Posterior vena cava (tissue), 2 donors: ENCODE data around the gene ZNF689. TPM values are rescaled to one million over a fixed set of nuclear protein-coding genes. Genes with fewer than 3 reads are reported as not detected.

Experiments used
- DNase-seq: peaks from one replicate; pipeline ENCODE4 v3.0.0-alpha.2; 2020; ENCODE audit warnings: low spot score
- intact Hi-C, 2 donors: fragments of 100-400 bp; cut with DNase I; formaldehyde crosslinking; loops; one replicate each; pipeline versions ENCODE4 v1.14.1 to v1.14.2; 2022 to 2023
- total RNA-seq, 2 donors: library from RNA; stranded (reverse); fragmentation: NEBNext Ultra II Directional; extraction: Animal tissue kit (Norgen Biotek cat#: 25700); gene quantifications; one replicate each; pipeline ENCODE4 v1.2.1, GENCODE V29; 2021
- donor health status: DM: yes; HTN: yes; CAD: no.
- donor health status: DM: yes; HTN: yes; CAD: no.

ZNF689 gene
- total RNA-seq, 2 donors from 2014 or later, result 6.9 to 7.1 TPM

DNA sequence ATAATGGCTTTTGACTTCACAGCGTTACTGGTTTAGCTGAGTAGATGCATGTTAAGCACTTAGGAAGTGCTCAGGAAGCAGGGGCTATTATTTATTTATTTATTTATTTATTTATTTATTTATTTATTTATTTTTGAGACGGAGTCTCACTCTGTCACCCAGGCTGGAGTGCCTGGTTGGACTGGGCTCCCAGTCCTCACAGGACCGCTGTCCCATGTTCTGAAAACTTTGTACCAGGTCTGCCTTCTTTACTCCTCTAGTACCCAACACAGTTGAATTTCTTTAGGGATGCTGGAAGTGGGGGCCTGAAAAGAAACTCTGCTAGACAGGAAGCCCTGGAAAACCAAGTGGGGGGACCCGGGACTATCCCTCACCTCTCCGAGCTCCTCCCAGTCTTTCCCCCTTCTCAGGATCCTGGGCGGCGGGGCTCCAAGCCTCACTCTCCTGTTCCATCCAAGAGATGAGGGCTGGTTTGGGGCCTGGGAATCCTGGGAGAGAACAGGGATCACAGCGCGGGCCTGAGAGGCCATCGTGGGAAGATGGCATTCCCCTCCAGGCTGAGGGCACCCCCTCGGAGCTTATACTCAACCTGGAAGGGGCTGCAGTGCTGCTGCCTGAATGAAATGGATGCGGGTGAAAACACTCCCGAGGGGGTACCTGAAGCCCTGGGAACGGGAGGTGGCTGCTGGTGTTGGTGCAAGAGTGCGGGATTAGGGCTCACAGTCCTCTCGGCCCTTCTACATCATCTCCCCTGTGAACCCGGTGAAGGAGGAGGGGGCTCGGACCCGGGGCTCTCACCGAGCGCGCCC is 39.3 kb downstream of the ZNF689 start:
- intact Hi-C loops, result no loop called here
- no peak for DNase-seq

DNA sequence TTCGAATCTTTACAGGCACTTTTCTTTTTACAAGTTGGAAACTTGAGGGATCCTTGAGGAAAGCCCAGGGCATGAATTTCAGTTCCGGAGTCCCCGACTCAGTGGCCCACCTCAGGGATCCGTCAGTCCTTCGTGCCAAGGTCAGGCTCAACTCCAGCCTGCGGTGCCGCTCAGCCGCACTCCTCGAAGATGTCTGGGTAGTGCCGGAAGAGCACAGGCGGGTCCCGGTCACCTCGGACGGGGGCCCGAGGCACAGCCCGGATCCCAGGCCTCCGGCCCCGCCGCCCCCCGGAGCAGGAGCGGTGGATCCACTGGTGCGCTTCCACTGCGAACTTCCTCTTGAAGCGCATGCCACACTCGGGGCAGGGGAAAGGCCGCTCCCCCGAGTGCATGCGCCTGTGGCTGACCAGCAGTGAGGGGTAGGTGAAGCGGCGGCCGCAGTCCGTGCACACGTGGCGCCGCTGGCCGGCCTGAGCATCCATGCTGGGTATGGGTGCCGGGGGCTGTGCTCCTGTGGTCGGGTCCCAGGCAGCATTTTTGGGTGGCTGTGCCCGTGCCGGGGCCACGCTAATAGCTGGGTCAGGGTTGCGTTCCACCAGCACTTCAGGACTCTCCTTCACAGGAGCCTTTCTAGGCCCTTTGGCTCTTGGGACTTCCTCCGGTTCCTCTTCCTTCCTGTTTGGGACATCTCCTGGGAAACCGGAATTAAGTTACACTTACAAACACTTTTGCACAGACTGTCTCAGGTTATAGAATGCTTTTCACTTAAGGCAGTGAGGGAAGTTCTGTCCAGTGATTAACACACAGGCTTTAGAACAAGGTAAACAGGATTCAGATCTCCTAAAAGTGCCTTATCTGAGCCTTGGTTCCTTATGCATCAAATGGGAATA is 40.2 kb downstream of the ZNF689 start:
- intact Hi-C loops, result no loop called here
- no peak for DNase-seq

DNA sequence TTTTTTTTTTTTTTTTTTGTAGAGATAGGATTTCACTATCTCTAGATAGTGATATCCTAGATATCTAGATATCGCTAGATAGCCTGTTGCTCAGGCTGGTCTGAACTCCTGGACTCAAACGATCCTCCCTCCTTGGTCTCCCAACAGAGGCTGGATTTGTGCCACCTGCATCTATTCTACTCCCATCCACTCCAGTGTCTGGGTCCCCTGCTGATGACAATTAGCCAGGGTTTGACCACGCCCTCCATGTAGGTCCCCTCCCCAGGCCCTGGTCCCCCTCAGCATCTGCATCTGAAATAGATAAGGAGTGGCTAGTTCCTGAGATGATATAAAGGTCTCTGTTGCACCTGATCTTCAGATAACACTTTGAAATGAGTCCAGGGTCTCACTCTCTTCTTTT is 40.9 kb downstream of the ZNF689 start:
- intact Hi-C loops, result no loop called here
- DNase-seq, result no peak

DNA sequence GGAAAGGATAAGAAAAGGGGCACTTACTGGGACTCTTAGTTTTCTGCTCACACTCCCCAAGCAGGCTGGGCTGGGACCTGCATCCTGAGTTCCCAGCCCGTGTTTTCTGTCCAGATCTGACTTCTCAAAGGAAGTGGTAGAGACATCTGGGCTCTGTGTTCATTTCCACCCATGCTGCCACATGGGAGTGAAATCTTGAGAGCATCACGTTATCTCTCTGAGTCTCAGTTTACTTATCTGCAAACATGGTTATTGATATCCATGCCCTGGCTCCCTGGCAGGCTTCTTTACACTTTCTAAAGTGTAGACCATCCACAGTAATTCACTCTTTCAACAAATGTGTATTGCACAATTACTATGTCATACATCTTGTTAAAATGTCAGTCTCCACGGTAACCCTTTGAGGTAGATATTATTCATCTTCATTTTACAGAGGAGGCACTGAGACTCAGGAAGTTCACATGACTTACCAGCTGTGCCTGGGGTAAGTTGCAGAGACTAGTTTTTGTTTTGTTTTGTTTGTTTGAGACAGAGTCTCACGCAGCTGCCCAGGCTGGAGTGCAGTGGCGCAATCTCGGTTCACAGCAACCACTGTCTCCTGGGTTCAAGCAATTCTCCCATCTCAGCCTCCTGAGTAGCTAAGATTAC is 42.1 kb downstream of the ZNF689 start:
- no peak for DNase-seq
- intact Hi-C loops, result loop anchor here in 1 of 2 donors (1.0 kb wide), 1 partner anchor 36 kb away; no protein-coding TSS in a partner anchor

DNA sequence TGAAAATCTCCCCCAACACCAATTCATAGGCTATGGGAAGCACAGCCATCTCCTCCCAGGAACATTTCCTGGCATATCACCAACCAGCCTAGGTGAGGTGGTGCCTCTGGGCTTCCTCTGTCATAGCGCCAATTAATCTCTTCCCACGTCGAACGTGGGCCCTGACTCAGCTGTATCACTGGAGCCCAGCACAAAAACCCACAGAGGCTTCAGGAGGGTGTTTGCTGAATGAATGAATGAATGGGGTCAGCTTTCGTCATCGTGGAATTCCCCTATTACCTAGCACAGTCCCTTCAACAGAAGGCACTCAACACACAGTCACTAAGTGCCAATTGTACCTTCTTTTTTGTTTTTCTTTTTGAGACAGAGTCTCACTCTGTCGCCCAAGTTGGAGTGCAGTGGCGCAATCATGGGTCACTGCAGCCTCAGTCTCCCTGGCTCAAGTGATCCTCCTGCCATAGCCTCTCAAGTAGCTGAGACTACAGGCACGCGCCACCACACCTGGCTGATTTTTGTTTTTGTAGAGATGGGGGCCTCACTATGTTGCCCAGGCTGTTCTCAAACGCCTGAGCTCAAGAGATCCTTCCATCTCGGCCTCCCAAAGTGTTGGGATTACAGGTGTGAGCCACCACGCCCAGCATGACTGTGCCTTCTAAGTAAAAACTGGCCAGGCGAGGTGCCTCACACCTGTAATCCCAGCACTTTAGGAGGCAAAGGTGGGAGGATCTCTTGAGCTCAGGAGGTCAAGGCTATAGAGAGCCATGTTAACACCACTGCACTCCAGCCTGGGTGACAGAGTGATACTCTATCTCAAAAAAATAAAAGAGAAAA is 42.8 kb downstream of the ZNF689 start:
- no peak for DNase-seq
- intact Hi-C loops, result no loop called here

DNA sequence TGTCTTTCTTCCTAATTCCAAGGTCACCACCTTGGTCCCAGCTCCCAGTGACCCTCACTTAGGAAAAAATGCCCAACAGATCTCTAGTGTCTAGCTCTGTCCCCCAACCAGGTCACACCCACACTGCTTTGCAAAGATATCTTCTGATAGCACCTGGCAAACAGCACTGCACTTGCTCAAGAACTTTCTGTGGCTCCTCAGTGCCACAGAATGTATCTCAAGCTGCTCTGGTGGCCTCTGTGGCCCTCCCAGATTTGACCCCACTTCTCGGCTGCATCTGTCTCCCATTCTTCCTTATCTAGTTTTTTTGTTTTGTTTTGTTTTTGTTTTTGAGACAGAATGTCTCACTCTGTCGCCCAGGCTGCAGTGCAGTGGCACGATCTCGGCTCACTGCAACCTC is 43.7 kb downstream of the ZNF689 start:
- DNase-seq, result no peak
- intact Hi-C loops, result no loop called here

DNA sequence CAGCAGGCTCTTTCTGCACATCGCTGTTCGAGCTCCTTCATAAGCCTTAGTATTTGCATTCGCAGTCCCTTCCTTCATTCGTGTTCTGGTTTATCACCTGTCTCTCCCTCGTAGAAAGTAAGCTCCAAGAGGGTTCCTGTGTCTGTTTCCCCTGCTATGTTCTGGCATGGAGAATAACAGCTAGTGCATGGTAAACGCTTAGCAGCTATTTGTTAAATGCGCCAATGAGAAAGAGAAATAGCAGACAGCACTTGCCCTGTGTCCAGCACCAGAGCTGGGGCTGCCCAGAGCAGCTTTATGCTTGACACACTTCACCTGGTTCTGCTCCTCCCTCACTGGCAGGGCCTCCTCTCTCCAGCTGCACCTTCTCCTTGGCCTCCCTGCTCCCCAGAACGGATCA is 44.2 kb downstream of the ZNF689 start:
- no peak for DNase-seq
- intact Hi-C loops, result no loop called here

DNA sequence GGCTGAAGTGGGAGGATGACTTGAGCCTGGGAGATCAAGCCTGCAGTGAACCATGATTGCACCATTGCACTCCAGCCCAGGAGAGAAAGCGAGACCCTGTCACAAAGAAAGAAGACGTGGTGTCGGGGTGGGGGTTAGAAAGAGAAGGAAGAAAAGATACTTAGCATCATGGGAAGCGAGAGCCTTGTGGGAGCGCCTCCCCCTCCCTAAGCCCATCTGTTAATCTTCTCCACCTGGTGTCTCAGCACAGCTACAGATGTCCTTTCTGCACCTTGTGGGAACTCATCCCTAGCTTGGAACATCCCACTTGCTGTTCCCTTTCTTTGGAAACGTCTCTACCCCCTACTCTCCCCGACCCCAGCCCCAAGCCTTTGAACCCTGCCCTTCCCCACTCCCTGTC is 44.7 kb downstream of the ZNF689 start:
- DNase-seq, result no peak
- intact Hi-C loops, result no loop called here

DNA sequence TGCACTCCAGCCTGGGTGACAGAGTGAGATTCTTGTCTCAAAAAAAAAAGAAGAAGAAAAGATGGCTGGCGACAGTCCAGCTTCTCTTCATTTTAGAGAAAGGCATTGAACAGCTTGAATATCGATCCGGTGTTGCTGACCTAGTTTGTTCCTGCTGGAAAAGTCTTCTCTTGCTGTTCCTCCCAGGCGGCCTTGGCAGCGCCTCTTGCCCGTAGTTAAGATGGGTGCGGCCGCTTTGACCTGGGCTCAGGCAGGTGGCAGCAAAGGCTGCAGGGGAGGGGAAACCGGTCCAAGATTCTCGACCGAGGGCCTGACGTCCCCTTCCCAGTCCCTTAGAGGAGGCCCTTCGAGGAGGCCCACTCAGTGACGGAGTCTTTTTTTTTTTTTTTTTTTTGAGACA is 48.2 kb downstream of the ZNF689 start:
- intact Hi-C loops, result no loop called here
- DNase-seq, result no peak

DNA sequence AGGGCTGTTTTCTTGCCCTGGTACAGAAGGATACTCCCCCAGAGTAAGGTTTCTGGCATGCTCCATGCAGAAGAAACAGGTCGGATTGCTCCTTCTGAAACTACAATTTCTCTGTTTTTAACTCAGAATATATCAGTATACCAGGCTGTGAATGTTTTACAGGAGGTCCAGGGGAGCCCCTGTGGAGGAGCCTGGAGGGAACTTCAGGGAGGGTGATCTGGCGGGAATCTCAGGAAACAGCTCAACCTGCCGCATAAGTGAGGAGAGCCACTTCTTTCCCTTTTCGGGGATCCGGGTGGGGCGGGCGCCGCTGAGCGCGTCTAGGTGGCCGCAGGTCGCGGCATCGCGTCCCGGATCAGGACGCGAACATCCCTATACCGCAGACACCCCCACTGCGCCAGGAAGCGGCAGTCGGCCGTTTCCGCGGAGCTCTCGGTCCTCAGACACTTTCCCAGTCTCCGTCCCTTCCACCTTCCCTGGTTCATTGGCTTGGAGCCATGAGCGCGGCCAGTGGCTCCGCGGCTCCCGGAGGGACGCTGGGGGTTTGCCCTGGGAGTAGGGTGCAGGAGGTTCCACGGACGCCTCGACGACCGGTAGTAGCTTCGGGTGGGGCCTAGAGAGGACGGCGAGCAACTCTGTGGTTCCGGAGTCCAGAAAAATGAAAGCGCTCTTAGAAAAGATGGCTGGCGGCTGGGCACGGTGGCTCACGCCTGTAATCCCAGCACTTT is 48.9 kb downstream of the ZNF689 start:
- DNase-seq, result peak; percentile 82
- intact Hi-C loops, result no loop called here

DNA sequence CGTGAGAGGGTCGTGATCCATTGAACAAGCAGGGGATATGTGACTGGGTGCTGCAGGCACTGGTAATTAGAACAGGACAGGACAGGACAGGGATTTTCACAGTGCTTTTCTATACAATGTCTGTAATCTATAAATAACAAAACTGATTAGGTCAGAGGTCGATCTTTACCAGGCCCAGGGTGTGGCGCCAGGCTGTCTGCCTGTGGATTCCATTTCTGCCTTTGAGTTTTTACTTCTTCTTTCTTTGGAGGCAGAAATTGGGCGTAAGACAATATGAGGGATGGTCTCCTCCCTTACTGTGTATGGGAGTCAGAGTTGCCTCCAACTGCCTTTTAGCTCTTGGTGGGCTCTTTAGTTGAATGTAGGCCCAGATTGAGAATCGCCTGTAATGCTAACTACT is 50.5 kb downstream of the ZNF689 start:
- intact Hi-C loops, result no loop called here
- no peak for DNase-seq

DNA sequence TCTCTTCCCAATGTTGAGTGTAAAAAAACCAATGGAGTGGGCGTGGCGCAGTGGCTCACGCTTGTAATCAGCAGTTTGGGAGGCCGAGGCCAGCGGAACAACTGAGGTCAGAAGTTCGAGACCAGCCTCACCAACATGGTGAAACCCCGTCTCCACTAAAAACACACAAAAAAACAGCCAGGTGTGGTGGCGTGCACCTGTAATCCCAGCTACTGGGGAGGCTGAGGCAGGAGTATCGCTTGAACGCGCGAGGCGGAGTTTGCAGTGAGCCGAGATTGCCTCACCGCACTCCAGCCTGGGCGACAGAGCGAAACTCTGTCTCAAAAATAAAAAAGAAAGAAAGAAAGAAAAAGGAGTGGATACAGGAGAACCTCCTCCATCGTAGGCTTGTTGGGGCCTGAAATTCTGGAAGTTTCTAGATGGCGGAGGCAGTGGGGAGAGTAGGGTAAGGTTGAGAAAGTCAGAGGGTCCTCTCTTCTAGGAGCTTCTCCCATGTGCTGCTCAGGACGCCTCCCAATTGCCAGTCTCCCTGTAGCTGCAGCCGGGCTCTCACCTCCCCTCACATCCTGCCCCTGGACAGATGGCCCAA is 51.3 kb downstream of the ZNF689 start:
- no peak for DNase-seq
- intact Hi-C loops, result no loop called here

DNA sequence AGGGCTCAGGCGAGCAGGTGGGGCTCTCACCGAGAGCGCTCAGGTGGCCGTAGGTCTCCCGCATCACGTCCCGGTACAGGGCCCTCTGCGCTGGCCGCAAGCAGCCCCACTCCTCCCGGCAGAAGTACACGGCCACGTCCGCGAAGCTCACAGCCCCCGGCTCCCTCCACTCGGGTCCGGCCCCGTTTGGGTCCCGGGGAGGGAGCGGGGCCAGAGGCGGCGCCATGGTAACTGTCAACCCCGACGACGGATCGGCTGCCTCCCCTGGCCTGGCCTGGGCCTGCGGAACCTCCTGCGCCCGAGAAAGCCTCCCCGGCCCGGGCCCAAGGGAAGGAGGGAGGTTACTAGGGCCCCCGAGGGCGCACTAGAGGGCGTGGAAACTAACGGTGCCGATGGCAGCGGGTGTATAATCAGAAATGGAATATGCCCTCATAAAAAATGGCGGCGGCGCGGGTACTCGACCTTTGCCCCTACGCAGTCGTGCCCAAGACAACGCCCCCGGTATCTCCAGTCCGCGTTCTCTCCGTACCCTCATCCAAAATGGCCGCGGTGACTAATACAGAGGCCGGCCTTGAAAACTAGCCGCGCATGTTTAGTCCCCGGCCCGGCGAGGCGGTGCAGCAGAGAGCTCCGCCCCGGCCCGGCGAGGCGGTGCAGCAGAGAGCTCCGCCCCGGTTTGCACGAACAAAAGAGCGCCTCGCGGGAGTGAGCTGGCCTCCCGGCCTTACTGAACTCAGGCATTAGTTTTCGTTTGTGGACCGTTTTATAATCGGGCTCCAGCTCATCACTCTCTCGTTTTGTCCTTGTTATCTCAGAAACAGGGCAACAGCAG is 52.0 kb downstream of the ZNF689 start, which contains the start of gene ZNF764:
ZNF764 (minus strand) TSS at position 418 of the 832 bp plus-strand sequence; CDS start at position 226, 192 bp downstream.
- intact Hi-C loops, result no loop called here
- DNase-seq, result peak; percentile 99

DNA sequence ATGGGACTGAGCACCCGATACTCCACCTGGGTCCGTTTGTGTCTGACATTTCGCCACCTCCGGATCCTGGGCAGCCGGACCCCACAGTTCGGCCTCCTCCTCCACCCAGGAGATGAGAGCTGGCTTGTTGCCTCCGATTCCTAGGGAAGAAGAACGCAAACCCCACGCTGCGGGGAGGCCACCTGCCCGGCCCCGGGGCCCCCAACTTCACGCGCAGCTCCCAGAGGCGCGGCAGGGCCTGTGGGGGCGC is 52.6 kb downstream of the ZNF689 start:
- intact Hi-C loops, result no loop called here
- no peak for DNase-seq

DNA sequence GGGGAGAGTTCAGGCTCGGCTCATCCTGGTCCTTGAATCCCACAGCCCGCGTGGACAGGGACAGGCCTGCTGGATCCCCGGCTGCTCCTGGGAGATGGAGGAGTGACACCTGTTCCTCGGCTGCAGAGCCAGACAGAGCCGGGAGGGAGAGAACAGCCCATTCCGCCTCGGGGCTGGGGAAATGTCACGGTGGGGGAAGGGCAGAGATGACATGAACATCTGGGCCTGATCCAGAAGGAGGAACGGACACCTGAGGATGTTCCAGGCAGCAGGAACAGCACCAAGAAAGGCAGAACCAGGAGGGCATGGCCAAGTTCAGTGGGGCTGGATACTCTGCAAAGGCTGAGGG is 54.1 kb downstream of the ZNF689 start:
- intact Hi-C loops, result no loop called here
- no peak for DNase-seq

DNA sequence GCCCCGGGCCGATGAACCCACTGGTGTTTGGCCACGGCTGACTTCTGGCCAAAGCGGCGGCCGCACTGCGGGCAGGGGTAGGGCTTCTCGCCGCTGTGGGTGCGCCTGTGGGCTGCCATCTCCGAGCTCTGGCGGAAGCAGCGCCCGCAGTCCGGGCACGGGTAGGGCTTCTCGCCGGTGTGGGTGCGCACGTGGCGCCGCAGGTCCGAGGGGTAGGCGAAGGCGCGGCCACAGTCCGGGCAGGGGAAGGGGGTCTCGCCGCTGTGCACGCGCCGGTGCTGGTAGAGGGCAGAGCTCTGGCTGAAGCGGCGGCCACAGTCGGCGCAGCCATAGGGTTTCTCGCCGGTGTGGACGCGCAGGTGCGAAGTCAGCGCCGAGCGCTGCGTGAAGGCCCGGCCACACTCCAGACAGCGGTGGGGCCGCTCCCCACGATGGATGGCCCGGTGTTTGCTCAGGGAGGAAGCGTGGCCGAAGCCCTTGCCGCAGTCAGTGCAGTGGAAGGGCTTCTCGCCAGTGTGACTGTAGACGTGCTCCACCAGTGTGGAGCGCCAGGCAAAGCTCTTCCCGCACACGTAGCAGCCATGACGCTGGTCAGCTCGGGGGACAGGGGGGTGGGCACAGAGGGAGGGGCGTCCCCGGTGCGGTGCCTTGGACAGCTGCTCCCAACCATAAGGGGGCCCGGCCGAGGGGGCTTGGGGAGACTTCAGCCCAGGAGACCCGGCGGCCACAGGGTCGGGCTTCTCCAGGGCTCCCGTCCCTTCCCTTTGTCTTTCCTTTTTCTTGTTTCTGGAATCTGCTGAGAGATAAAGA is 54.7 kb downstream of the ZNF689 start:
- DNase-seq, result no peak
- intact Hi-C loops, result no loop called here
